Tibial nerve (tissue), 4 donors: ENCODE results near the gene QSER1.
A peak's percentile ranks its signal among the peaks of the same experiment; 100 is the strongest.

ENCODE experiments used
- EP300 ChIP-seq, 2 donors: sonication (generic); formaldehyde crosslinking; IDR thresholded peaks; one replicate each; pipeline ENCODE4 v1.6.1; 2017; ENCODE audit warnings: antibody characterized with exemption in 2 of 2, mild to moderate bottlenecking in 1 of 2
- POLR2A ChIP-seq, 2 donors: fragments of 450-650 bp; IDR thresholded peaks; one replicate each; pipeline ENCODE4 v1.6.1; 2017; ENCODE audit warnings: antibody characterized with exemption in 2 of 2, mild to moderate bottlenecking in 2 of 2, moderate library complexity in 2 of 2
- TF ChIP-seq, protein P1 (sequence below), 5 experiments: fragments of 200-600 bp in 3 of 5; fragments of 450-650 bp in 2 of 5; sonication (generic) in 3 of 5; IDR thresholded peaks; one replicate each; pipeline ENCODE4 v1.5.1; 2016 to 2019; ENCODE audit warnings: antibody characterized with exemption in 5 of 5, mild to moderate bottlenecking in 3 of 5, moderate library complexity in 2 of 5

DNA sequence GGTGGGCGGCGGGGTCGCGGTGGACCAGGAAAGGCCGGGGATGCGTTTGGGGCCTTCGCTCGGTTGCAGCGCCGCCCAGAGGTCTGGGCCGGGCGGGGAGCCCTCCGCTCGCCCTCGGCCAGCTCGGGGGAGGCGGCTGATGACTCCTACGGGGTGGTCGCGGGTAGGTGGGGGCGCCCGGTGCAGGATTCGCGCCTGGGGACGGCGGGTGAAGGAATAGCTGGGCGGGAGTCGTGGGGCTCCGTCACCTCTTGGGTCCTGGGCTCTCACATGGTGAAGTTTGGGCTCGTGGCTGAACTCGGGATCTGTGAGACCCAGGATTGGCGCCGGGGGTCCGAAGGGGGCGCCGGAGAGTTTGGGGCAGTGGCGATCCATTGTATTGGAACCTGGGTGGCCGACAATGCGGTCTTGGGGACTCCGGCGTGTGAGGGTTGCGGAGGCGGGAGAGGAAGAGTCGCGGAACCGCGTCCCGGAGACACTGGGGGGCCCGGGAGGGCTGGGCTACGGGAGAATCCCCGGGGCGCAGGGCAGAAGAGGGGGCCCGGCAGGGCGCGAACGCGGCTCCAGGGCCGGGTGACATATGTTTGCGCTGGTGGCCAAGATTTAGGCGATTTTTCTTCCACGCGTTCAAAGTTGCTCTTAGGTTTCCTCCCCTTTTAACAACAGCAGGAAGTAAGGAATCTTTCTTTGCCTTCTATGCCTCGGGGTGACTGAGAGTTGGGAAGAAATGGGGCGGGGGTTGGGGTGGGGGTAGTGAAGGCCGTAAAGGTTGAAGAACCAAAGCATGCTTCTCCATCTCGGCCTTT lies 935 bp downstream of the QSER1 start:
- TF ChIP-seq, protein P1, sequence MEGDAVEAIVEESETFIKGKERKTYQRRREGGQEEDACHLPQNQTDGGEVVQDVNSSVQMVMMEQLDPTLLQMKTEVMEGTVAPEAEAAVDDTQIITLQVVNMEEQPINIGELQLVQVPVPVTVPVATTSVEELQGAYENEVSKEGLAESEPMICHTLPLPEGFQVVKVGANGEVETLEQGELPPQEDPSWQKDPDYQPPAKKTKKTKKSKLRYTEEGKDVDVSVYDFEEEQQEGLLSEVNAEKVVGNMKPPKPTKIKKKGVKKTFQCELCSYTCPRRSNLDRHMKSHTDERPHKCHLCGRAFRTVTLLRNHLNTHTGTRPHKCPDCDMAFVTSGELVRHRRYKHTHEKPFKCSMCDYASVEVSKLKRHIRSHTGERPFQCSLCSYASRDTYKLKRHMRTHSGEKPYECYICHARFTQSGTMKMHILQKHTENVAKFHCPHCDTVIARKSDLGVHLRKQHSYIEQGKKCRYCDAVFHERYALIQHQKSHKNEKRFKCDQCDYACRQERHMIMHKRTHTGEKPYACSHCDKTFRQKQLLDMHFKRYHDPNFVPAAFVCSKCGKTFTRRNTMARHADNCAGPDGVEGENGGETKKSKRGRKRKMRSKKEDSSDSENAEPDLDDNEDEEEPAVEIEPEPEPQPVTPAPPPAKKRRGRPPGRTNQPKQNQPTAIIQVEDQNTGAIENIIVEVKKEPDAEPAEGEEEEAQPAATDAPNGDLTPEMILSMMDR (IDR thresholded peaks at IDR 0.05) = peak; percentile 20 to 68 (median 46)
- TF ChIP-seq EP300 (IDR thresholded peaks at IDR 0.05) (no peak), POLR2A (IDR thresholded peaks at IDR 0.05) (no peak)
